Vagina (tissue), 2 donors: ENCODE data around the gene ARID5B.
A peak's percentile ranks its signal among the peaks of the same experiment; 100 is the strongest.

ENCODE experiments used
- CTCF ChIP-seq, 3 experiments: fragments of 450-650 bp in 2 of 3; fragments of 200-600 bp in 1 of 3; sonication (generic) in 1 of 3; IDR thresholded peaks; one replicate each; pipeline ENCODE4 v1.5.1; 2017 to 2019; ENCODE audit warnings: antibody characterized with exemption in 3 of 3, mild to moderate bottlenecking in 2 of 3, moderate library complexity in 2 of 3
- POLR2A ChIP-seq, 2 donors: fragments of 450-650 bp; IDR thresholded peaks; one replicate each; pipeline ENCODE4 v1.6.1; 2017; ENCODE audit warnings: antibody characterized with exemption in 2 of 2, mild to moderate bottlenecking in 2 of 2, moderate library complexity in 2 of 2
- POLR2AphosphoS5 ChIP-seq, 2 donors: sonication (generic); formaldehyde crosslinking; IDR thresholded peaks; one replicate each; pipeline ENCODE4 v1.9.0; 2017; ENCODE audit warnings: antibody characterized with exemption in 2 of 2, mild to moderate bottlenecking in 2 of 2, low read depth in 1 of 2; ENCODE audit not compliant: insufficient read depth in 1 of 2

GRCh38 chr10:62019013-62019684 is 117.7 kb downstream of the ARID5B start:
- no peak for TF ChIP-seq CTCF (IDR thresholded peaks at IDR 0.05)
- no peak for TF ChIP-seq POLR2A (IDR thresholded peaks at IDR 0.05)
- peak; percentile 26 to 85 for TF ChIP-seq POLR2AphosphoS5 (IDR thresholded peaks at IDR 0.05; ENCODE audit: insufficient read depth in 1 of 2, low read depth in 1 of 2)
